Progenitor cell of endocrine pancreas (in vitro differentiated cells): ENCODE results near the gene ADGRL3. TPM values are rescaled to one million over a fixed set of nuclear protein-coding genes. Genes with fewer than 3 reads are reported as not detected.

Experiments
- DNase-seq: peaks from one replicate; pipeline ENCODE4 v3.0.0; 2021; ENCODE audit warnings: low spot score; ENCODE audit not compliant: unreplicated experiment
- H3K27ac Mint-ChIP-seq: 2 replicates; pipeline ENCODE4 v1.8.0; 2021; ENCODE audit warnings: mild to moderate bottlenecking, moderate library complexity, mixed read lengths
- H3K27me3 Mint-ChIP-seq: 2 replicates; pipeline ENCODE4 v1.8.0; 2021; ENCODE audit warnings: mixed read lengths
- H3K36me3 Mint-ChIP-seq: 2 replicates; pipeline ENCODE4 v1.8.0; 2022; ENCODE audit warnings: mixed read lengths; ENCODE audit not compliant: insufficient read depth
- H3K4me1 Mint-ChIP-seq: 2 replicates; pipeline ENCODE4 v1.8.0; 2021; ENCODE audit warnings: low read depth, mixed read lengths
- H3K4me3 Mint-ChIP-seq: 2 replicates; pipeline ENCODE4 v1.8.0; 2021; ENCODE audit warnings: low read depth, mild to moderate bottlenecking, moderate library complexity, mixed read lengths
- H3K9me3 Mint-ChIP-seq: 2 replicates; pipeline ENCODE4 v1.8.0; 2021; ENCODE audit warnings: low read depth, mixed read lengths
- total RNA-seq: library from RNA; stranded (reverse); gene quantifications from 2 replicates; pipeline ENCODE4 v1.2.1, GENCODE V29; 2021
- TF ChIP-seq, protein P1 (sequence below): fragments of 200-600 bp; sonication (generic); IDR thresholded peaks from one replicate; pipeline ENCODE4 v1.5.0; 2021; ENCODE audit warnings: antibody characterized with exemption, mild to moderate bottlenecking; ENCODE audit not compliant: unreplicated experiment

ADGRL3 gene
- total RNA-seq, 1 donor from 2014 or later: 5.6 TPM

DNA sequence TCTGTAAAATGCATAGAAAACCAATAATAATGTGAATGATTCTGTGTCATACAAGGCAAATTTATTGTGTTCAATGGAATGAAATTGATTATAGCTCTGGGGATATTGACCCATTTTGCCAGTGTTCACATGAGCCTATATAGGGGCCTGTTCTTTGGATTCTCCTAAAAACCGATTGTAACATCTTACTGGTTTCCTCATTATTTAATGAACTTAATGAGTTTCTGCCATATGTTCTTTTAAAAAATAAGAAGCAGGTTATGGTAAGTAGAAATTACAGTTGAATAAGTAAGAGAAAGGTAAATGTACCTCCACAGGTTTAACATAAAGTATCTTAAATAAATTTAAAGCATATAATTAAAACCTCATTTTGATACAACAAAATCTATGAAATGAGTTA, 24.6 kb upstream of the ADGRL3 start:
- TF ChIP-seq, protein P1, sequence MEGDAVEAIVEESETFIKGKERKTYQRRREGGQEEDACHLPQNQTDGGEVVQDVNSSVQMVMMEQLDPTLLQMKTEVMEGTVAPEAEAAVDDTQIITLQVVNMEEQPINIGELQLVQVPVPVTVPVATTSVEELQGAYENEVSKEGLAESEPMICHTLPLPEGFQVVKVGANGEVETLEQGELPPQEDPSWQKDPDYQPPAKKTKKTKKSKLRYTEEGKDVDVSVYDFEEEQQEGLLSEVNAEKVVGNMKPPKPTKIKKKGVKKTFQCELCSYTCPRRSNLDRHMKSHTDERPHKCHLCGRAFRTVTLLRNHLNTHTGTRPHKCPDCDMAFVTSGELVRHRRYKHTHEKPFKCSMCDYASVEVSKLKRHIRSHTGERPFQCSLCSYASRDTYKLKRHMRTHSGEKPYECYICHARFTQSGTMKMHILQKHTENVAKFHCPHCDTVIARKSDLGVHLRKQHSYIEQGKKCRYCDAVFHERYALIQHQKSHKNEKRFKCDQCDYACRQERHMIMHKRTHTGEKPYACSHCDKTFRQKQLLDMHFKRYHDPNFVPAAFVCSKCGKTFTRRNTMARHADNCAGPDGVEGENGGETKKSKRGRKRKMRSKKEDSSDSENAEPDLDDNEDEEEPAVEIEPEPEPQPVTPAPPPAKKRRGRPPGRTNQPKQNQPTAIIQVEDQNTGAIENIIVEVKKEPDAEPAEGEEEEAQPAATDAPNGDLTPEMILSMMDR: no peak
- DNase-seq: no peak
- Mint-ChIP-seq H3K27me3 (peaks cover 25% of the 10 kb centered on the region), H3K27ac (no peak overlapping the region), H3K9me3 (no peaks in the 10 kb centered on the region), H3K4me1 (peaks cover 3% of the 10 kb centered on the region), H3K36me3 (no peaks in the 10 kb centered on the region), H3K4me3 (no peak overlapping the region)

GRCh38 chr4:61177367-61177766, 22.8 kb upstream of the ADGRL3 start:
- peaks cover 11% of the 10 kb centered on the region for H3K4me1 Mint-ChIP-seq
- TF ChIP-seq, protein P1: no peak
- no peak for DNase-seq
- H3K27me3 Mint-ChIP-seq: peaks cover 27% of the 10 kb centered on the region
- no peak overlapping the region for H3K4me3 Mint-ChIP-seq
- no peak overlapping the region for H3K27ac Mint-ChIP-seq
- no peaks in the 10 kb centered on the region for H3K9me3 Mint-ChIP-seq
- H3K36me3 Mint-ChIP-seq: no peaks in the 10 kb centered on the region

DNA sequence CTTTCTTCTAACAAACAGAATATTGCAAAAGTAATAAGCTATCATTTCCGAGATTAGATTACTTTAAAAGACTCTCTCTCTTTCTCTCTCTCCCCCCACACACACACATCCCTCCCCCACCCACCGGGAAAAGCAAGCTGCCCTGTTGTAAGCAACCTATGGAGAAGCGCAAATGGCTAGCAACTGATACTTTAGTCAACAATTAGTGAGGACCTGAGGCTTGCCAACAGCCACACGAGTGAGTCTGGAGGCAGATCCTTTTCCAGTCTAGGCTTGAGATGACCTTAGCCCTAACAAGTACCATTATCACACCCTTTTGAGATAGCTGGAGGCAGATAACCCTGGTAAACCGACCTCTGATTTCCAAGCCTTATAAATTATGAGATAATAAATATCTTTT, 19.7 kb upstream of the ADGRL3 start:
- no peak for DNase-seq
- Mint-ChIP-seq H3K4me1 (peaks cover 15% of the 10 kb centered on the region), H3K36me3 (peaks cover 1% of the 10 kb centered on the region), H3K27ac (no peak overlapping the region), H3K27me3 (peaks cover 38% of the 10 kb centered on the region), H3K9me3 (peaks cover 6% of the 10 kb centered on the region), H3K4me3 (no peak overlapping the region)
- TF ChIP-seq, protein P1: no peak

- DNase-seq: no peak
- H3K27ac Mint-ChIP-seq: no peak overlapping the region
- H3K27me3 Mint-ChIP-seq: peaks cover 31% of the 10 kb centered on the region
- H3K4me1 Mint-ChIP-seq: peaks cover 15% of the 10 kb centered on the region
- H3K9me3 Mint-ChIP-seq: peaks cover 8% of the 10 kb centered on the region
- TF ChIP-seq, protein P1: no peak
- H3K36me3 Mint-ChIP-seq: peaks cover 1% of the 10 kb centered on the region
- H3K4me3 Mint-ChIP-seq: no peak overlapping the region
Observed at GRCh38 chr4:61182915-61183314, 17.2 kb upstream of the ADGRL3 start.

DNA sequence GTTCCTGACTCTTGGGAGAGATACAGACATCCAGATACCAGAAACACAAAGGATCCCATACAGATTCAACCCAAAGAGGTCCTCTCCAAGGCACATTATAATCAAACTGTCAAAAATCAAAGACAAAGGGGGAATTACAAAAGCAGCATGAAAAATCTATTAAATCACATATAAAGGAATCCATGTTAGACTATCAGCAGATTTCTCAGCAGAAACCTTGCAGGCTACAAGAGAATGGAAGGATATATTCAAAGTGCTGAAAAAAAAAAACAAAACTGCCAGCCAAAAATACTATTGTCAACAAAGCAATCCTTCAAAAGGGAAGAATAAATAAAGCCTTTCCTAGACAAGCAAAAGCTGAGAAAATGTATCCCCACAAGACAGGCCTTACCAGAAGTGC, 14.8 kb upstream of the ADGRL3 start:
- TF ChIP-seq, protein P1: no peak
- Mint-ChIP-seq H3K4me3 (no peak overlapping the region), H3K27me3 (peaks cover 23% of the 10 kb centered on the region), H3K4me1 (peaks cover 14% of the 10 kb centered on the region), H3K36me3 (peaks cover 1% of the 10 kb centered on the region), H3K27ac (no peak overlapping the region), H3K9me3 (peaks cover 8% of the 10 kb centered on the region)
- DNase-seq: no peak
